BE2C (cell line): ENCODE data around the gene STRA8.
"Not testable (repeated sequence)": the region's sequence is repeated elsewhere in the genome, so short reads cannot be mapped to it uniquely, and the experiment has no call there.

Experiments used
- DNase-seq: peaks from one replicate; pipeline ENCODE4 v3.0.0-alpha.2; 2020
- H3K27me3 ChIP-seq: fragments of 250-450 bp; sonication (Bioruptor Pico); 2 replicates; pipeline ENCODE4 v1.5.1; 2020; ENCODE audit warnings: mild to moderate bottlenecking
- H3K36me3 ChIP-seq: fragments of 250-450 bp; sonication (Bioruptor Pico); 2 replicates; pipeline ENCODE4 v1.5.1; 2020; ENCODE audit warnings: mild to moderate bottlenecking
- H3K4me1 ChIP-seq: fragments of 250-450 bp; sonication (Bioruptor Pico); 2 replicates; pipeline ENCODE4 v1.5.1; 2020
- H3K4me3 ChIP-seq: 2 replicates; pipeline ENCODE4 v1.5.1; 2011; ENCODE audit warnings: low read depth, low read length
- H3K9me3 ChIP-seq: fragments of 250-450 bp; sonication (Bioruptor Pico); 2 replicates; pipeline ENCODE4 v1.5.1; 2020
- TF ChIP-seq, protein P1 (sequence below): IDR thresholded peaks from 2 replicates; pipeline ENCODE4 v1.5.1; 2012; ENCODE audit warnings: mild to moderate bottlenecking, low read depth, low read length

STRA8 gene

GRCh38 chr7:135232720-135233119 is 918 bp upstream of the STRA8 start:
- H3K4me3 ChIP-seq = no peak overlapping the region
- peak; percentile 33 for DNase-seq
- no peaks in the 10 kb centered on the region for H3K9me3 ChIP-seq
- TF ChIP-seq, protein P1, sequence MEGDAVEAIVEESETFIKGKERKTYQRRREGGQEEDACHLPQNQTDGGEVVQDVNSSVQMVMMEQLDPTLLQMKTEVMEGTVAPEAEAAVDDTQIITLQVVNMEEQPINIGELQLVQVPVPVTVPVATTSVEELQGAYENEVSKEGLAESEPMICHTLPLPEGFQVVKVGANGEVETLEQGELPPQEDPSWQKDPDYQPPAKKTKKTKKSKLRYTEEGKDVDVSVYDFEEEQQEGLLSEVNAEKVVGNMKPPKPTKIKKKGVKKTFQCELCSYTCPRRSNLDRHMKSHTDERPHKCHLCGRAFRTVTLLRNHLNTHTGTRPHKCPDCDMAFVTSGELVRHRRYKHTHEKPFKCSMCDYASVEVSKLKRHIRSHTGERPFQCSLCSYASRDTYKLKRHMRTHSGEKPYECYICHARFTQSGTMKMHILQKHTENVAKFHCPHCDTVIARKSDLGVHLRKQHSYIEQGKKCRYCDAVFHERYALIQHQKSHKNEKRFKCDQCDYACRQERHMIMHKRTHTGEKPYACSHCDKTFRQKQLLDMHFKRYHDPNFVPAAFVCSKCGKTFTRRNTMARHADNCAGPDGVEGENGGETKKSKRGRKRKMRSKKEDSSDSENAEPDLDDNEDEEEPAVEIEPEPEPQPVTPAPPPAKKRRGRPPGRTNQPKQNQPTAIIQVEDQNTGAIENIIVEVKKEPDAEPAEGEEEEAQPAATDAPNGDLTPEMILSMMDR = peak; percentile 40
- no peaks in the 10 kb centered on the region for H3K4me1 ChIP-seq
- H3K27me3 ChIP-seq = no peaks in the 10 kb centered on the region
- H3K36me3 ChIP-seq = no peaks in the 10 kb centered on the region

GRCh38 chr7:135234095-135234494 is 457 bp downstream of the STRA8 start:
- not testable (repeated sequence) for DNase-seq, H3K4me3 ChIP-seq, H3K36me3 ChIP-seq, H3K27me3 ChIP-seq, H3K4me1 ChIP-seq, H3K9me3 ChIP-seq

- TF ChIP-seq, protein P1 = no peak
- H3K4me1 ChIP-seq = no peaks in the 10 kb centered on the region
- no peaks in the 10 kb centered on the region for H3K27me3 ChIP-seq
- no peaks in the 10 kb centered on the region for H3K9me3 ChIP-seq
- no peaks in the 10 kb centered on the region for H3K36me3 ChIP-seq
- no peak overlapping the region for H3K4me3 ChIP-seq
- no peak for DNase-seq
Observed at GRCh38 chr7:135234727-135235126, 1.1 kb downstream of the STRA8 start.

DNA sequence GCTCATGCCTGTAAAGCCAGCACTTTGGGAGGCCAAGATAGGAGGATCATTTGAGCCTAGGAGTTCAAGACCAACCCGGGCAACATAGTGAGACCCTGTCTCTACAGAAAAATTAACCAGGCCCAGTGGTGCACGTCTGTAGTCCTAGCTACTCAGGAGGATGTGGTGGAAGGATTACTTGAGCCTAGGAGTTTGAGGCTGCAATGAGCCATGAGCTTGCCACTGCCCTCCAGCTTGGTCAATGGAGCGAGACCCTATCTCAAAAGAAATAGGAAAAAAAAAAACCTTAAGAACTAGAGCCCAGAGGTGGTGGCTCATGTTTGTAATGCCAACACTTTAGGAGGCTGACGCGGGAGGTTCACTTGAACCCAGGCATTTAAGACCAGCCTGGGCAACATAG is 2.2 kb downstream of the STRA8 start:
- Histone ChIP-seq H3K36me3 (no peaks in the 10 kb centered on the region), H3K27me3 (no peaks in the 10 kb centered on the region), H3K4me3 (no peak overlapping the region), H3K9me3 (no peaks in the 10 kb centered on the region), H3K4me1 (no peaks in the 10 kb centered on the region)
- no peak for DNase-seq
- TF ChIP-seq, protein P1 = no peak

DNA sequence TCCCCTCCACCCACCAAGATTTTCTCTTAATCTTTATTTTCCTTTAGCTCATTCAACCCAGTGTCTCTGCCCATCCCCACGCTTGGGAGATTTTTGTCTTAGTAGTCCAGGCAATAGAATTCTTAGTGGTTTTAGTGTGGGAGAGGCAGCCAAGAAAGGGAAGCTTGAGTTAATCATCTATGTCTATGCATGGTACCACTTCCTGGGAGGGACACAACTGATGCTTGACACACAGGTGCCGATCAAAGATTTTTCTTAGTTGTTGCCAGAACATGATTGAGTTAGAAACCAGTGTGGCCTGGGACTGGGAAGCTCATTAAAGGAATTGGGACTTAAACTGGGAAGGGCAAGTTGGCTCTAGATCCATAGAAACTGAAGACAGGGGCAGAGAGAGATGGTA is 3.1 kb downstream of the STRA8 start:
- H3K36me3 ChIP-seq = no peaks in the 10 kb centered on the region
- no peaks in the 10 kb centered on the region for H3K4me1 ChIP-seq
- no peaks in the 10 kb centered on the region for H3K9me3 ChIP-seq
- TF ChIP-seq, protein P1 = no peak
- DNase-seq = no peak
- H3K4me3 ChIP-seq = no peak overlapping the region
- H3K27me3 ChIP-seq = no peaks in the 10 kb centered on the region

GRCh38 chr7:135238112-135238744 is 4.6 kb downstream of the STRA8 start:
- no peak overlapping the region for H3K4me3 ChIP-seq
- DNase-seq = peak; percentile 39
- no peaks in the 10 kb centered on the region for H3K9me3 ChIP-seq
- TF ChIP-seq, protein P1 = peak; percentile 69
- no peaks in the 10 kb centered on the region for H3K36me3 ChIP-seq
- H3K4me1 ChIP-seq = no peaks in the 10 kb centered on the region
- H3K27me3 ChIP-seq = no peaks in the 10 kb centered on the region
